H1 (cell line): ENCODE results near the gene CD96. TPM values are rescaled to one million over a fixed set of nuclear protein-coding genes. Genes with fewer than 3 reads are reported as not detected.

ENCODE experiments used
- CTCF ChIA-PET: fragments of 300-600 bp; sonication (Branson Sonifier 250); formaldehyde crosslinking; loops from one replicate; lab custom pipeline; 2021; ENCODE audit not compliant: partially characterized antibody; lab: Charles Lee
- POLR2A ChIA-PET: fragments of 300-600 bp; sonication (Branson Sonifier 250); formaldehyde crosslinking; loops from one replicate; lab custom pipeline; 2021; ENCODE audit warnings: inconsistent platforms; ENCODE audit not compliant: partially characterized antibody; lab: Charles Lee
- DNase-seq, 2 experiments: peaks; one replicate each; pipeline versions ENCODE4 v3.0.0 to v3.0.0-alpha.2; 2010 to 2022; ENCODE audit warnings: low spot score in 2 of 2, low read depth in 1 of 2, mixed read lengths in 1 of 2
- FAIRE-seq: peaks from 2 replicates; lab custom pipeline; 2011; peaks lifted over from hg19 to GRCh38; lab: Jason Lieb, UNC
- H2AFZ ChIP-seq: 2 replicates; pipeline ENCODE4 v1.8.1; 2012; ENCODE audit warnings: low read length, inconsistent platforms
- H2AK5ac ChIP-seq: 2 replicates; pipeline ENCODE4 v1.6.1; 2013; ENCODE audit warnings: low read depth, low read length
- H2BK120ac ChIP-seq: replicated peaks from 2 replicates; pipeline ENCODE3; 2013; ENCODE audit warnings: low read depth, low read length, inconsistent platforms
- H2BK12ac ChIP-seq: 2 replicates; pipeline ENCODE4 v1.6.1; 2013; ENCODE audit warnings: low read depth, low read length
- H2BK15ac ChIP-seq: 2 replicates; pipeline ENCODE4 v1.6.1; 2013; ENCODE audit warnings: low read length
- H2BK20ac ChIP-seq: 2 replicates; pipeline ENCODE4 v1.6.1; 2013; ENCODE audit warnings: low read length
- H2BK5ac ChIP-seq: 2 replicates; pipeline ENCODE4 v1.6.1; 2013; ENCODE audit warnings: low read depth, low read length
- H3K14ac ChIP-seq: 2 replicates; pipeline ENCODE4 v1.6.1; 2013; ENCODE audit warnings: inconsistent platforms; ENCODE audit not compliant: insufficient read length
- H3K18ac ChIP-seq: 2 replicates; pipeline ENCODE4 v1.6.1; 2013; ENCODE audit warnings: low read length; ENCODE audit errors: extremely low read depth
- H3K23ac ChIP-seq: 2 replicates; pipeline ENCODE4 v1.6.1; 2013; ENCODE audit warnings: inconsistent platforms; ENCODE audit not compliant: insufficient read length
- H3K23me2 ChIP-seq: 2 replicates; pipeline ENCODE4 v1.6.1; 2013; ENCODE audit warnings: low read depth, low read length
- H3K27ac ChIP-seq: 2 replicates; pipeline ENCODE4 v1.6.1; 2011; ENCODE audit warnings: low read depth, low read length, inconsistent platforms
- H3K27me3 ChIP-seq, 4 experiments: replicated peaks in 1 of 4; 1 replicate in 1 of 4; 2 replicates in 3 of 4; pipeline versions ENCODE4 v1.6.1 to v1.8.1; 2011 to 2013; ENCODE audit warnings: low read length in 3 of 4, mild to moderate bottlenecking in 3 of 4, inconsistent platforms in 2 of 4, mixed read lengths in 2 of 4, moderate library complexity in 1 of 4; ENCODE audit not compliant: control insufficient read depth in 3 of 4, insufficient read depth in 3 of 4; ENCODE audit errors: extremely low read depth in 1 of 4
- H3K36me3 ChIP-seq, 4 experiments: 2 replicates each; pipeline versions ENCODE4 v1.6.1 to v1.8.1; 2011 to 2013; ENCODE audit warnings: mild to moderate bottlenecking in 4 of 4, low read length in 3 of 4, moderate library complexity in 2 of 4, control low read depth in 1 of 4, inconsistent platforms in 1 of 4; ENCODE audit not compliant: insufficient read depth in 4 of 4, control insufficient read depth in 2 of 4
- H3K4ac ChIP-seq: replicated peaks from 2 replicates; pipeline ENCODE3; 2013; ENCODE audit warnings: low read length, low read depth, mixed read lengths, inconsistent platforms; ENCODE audit not compliant: insufficient read length
- H3K4me1 ChIP-seq, 4 experiments: replicated peaks in 1 of 4; 1 replicate in 1 of 4; 2 replicates in 3 of 4; pipeline versions ENCODE4 v1.6.1 to v1.8.1; 2011 to 2013; ENCODE audit warnings: low read length in 3 of 4, inconsistent platforms in 2 of 4, mixed read lengths in 1 of 4; ENCODE audit not compliant: insufficient read depth in 4 of 4, control insufficient read depth in 3 of 4
- H3K4me2 ChIP-seq, 2 experiments: 2 replicates each; pipeline versions ENCODE4 v1.6.1 to v1.8.1; 2011 to 2013; ENCODE audit warnings: low read depth in 2 of 2, low read length in 2 of 2, control low read depth in 1 of 2, inconsistent platforms in 1 of 2, mild to moderate bottlenecking in 1 of 2; ENCODE audit not compliant: insufficient read depth in 1 of 2
- H3K4me3 ChIP-seq, 4 experiments: fragments of 200-600, 300-600 bp in 1 of 4; sonication (generic), shearing (Covaris generic), sonication (Bioruptor Twin) in 1 of 4; 2 replicates each; pipeline versions ENCODE4 v1.5.1 to v1.8.1; 2011 to 2016; ENCODE audit warnings: low read length in 4 of 4, low read depth in 3 of 4, control low read depth in 2 of 4, inconsistent platforms in 2 of 4, mild to moderate bottlenecking in 2 of 4, mixed read lengths in 1 of 4, moderate library complexity in 1 of 4; ENCODE audit not compliant: insufficient read depth in 2 of 4; ENCODE audit errors: extremely low read depth in 1 of 4
- H3K56ac ChIP-seq: replicated peaks from 2 replicates; pipeline ENCODE3; 2013; ENCODE audit warnings: low read depth, mild to moderate bottlenecking, mixed read lengths, low read length, inconsistent platforms; ENCODE audit not compliant: insufficient read length
- H3K79me1 ChIP-seq: 2 replicates; pipeline ENCODE4 v1.6.1; 2013; ENCODE audit warnings: low read depth, low read length, control low read depth
- H3K79me2 ChIP-seq, 2 experiments: 2 replicates each; pipeline versions ENCODE4 v1.6.1 to v1.8.1; 2012 to 2013; ENCODE audit warnings: low read length in 2 of 2, mild to moderate bottlenecking in 2 of 2, inconsistent platforms in 1 of 2; ENCODE audit not compliant: insufficient read depth in 2 of 2, control insufficient read depth in 1 of 2
- H3K9ac ChIP-seq, 4 experiments: replicated peaks in 1 of 4; 1 replicate in 1 of 4; 2 replicates in 3 of 4; pipeline versions ENCODE4 v1.6.1 to v1.8.1; 2011 to 2013; ENCODE audit warnings: low read depth in 3 of 4, low read length in 3 of 4, control low read depth in 2 of 4, mild to moderate bottlenecking in 2 of 4, moderate library complexity in 2 of 4, inconsistent platforms in 1 of 4; ENCODE audit errors: extremely low read depth in 1 of 4
- H3K9me3 ChIP-seq, 2 experiments: 2 replicates each; pipeline versions ENCODE4 v1.6.1 to v1.8.1; 2012 to 2013; ENCODE audit warnings: mild to moderate bottlenecking in 2 of 2, moderate library complexity in 2 of 2, control low read depth in 1 of 2, inconsistent platforms in 1 of 2, low read depth in 1 of 2, low read length in 1 of 2, mixed read lengths in 1 of 2; ENCODE audit not compliant: insufficient read depth in 2 of 2
- H4K20me1 ChIP-seq, 2 experiments: replicated peaks in 1 of 2; 2 replicates each; pipeline versions ENCODE3 to v1.8.1; 2011 to 2013; ENCODE audit warnings: inconsistent platforms in 2 of 2, low read length in 2 of 2, mild to moderate bottlenecking in 1 of 2; ENCODE audit not compliant: insufficient read depth in 2 of 2, control insufficient read depth in 1 of 2
- H4K5ac ChIP-seq: 2 replicates; pipeline ENCODE4 v1.6.1; 2013; ENCODE audit warnings: low read length, low read depth, mixed read lengths, inconsistent platforms; ENCODE audit not compliant: insufficient read length
- H4K8ac ChIP-seq: 2 replicates; pipeline ENCODE4 v1.8.0; 2013; ENCODE audit warnings: mild to moderate bottlenecking, moderate library complexity, low read length, inconsistent platforms; ENCODE audit not compliant: insufficient read depth; ENCODE audit errors: extremely low read depth
- H4K91ac ChIP-seq: replicated peaks from 2 replicates; pipeline ENCODE3; 2013; ENCODE audit warnings: low read length, mixed read lengths, inconsistent platforms; ENCODE audit not compliant: insufficient read length
- ATF3 ChIP-seq: IDR thresholded peaks from 2 replicates; pipeline ENCODE4 v1.6.1; 2011; ENCODE audit warnings: low read depth, mild to moderate bottlenecking, low read length; ENCODE audit not compliant: insufficient read depth
- BRCA1 ChIP-seq: IDR thresholded peaks from 2 replicates; pipeline ENCODE4 v1.6.1; 2012; ENCODE audit warnings: low read depth, low read length, improper control_type of control experiment
- CBX5 ChIP-seq: fragments of 300-800, 300-1000 bp; sonication (generic); IDR thresholded peaks from 2 replicates; pipeline ENCODE4 v1.7.1; 2016; ENCODE audit warnings: antibody characterized with exemption, low read length, low read depth
- EGR1 ChIP-seq: IDR thresholded peaks from 2 replicates; pipeline ENCODE4 v1.6.1; 2011; ENCODE audit warnings: low read depth, low read length, borderline replicate concordance
- GTF2F1 ChIP-seq: IDR thresholded peaks from 2 replicates; pipeline ENCODE4 v1.6.1; 2012; ENCODE audit warnings: low read depth, low read length, improper control_type of control experiment, borderline replicate concordance
- NANOG ChIP-seq: IDR thresholded peaks from 2 replicates; pipeline ENCODE4 v1.6.1; 2011; ENCODE audit warnings: low read length, low read depth, mild to moderate bottlenecking, inconsistent platforms; ENCODE audit not compliant: insufficient read depth, poor library complexity, severe bottlenecking
- SIN3A ChIP-seq, 2 experiments: IDR thresholded peaks in 1 of 2; conservative IDR thresholded peaks in 1 of 2; 2 replicates each; pipeline ENCODE4 v1.6.1; 2011 to 2012; ENCODE audit warnings: low read length in 2 of 2, improper control_type of control experiment in 1 of 2, low read depth in 1 of 2, mild to moderate bottlenecking in 1 of 2
- WGBS, 2 experiments: shearing (Covaris generic) in 1 of 2; methylation state at CpG; one replicate each; pipeline versions ENCODE4 v1.1.6 to v1.1.7; 2013 to 2015; ENCODE audit warnings: low lambda C conversion rate in 2 of 2, mixed read lengths in 2 of 2, inconsistent platforms in 1 of 2, low coverage in 1 of 2, missing lambda C conversion rate in 1 of 2; ENCODE audit not compliant: insufficient replicate concordance in 2 of 2, insufficient coverage in 1 of 2, insufficient read length in 1 of 2; ENCODE audit errors: extremely low coverage in 1 of 2, missing lambda C conversion rate in 1 of 2; 5-methylcytosine and 5-hydroxymethylcytosine counted together
- polyA plus RNA-seq, 7 experiments: library from polyadenylated mRNA; depleted of rRNA in 3 of 7; stranded (reverse) in 5 of 7; unstranded in 2 of 7; fragments of >200 nt in 5 of 7; fragments of 200-250 nt in 2 of 7; gene quantifications; 1 replicate in 5 of 7; 2 replicates in 1 of 7; 4 replicates in 1 of 7; pipeline versions ENCODE4 v1.2.1 to v1.2.3, GENCODE V29; 2011 to 2013; ENCODE audit warnings: missing spikeins in 2 of 7, mixed read lengths in 2 of 7
- total RNA-seq: library from RNA; stranded (reverse); fragmentation: NEBNext Ultra II Directional; extraction: Animal tissue kit (Norgen Biotek cat#: 25700); gene quantifications from 2 replicates; pipeline ENCODE4 v1.2.1, GENCODE V29; 2021

Gene CD96
- total and polyA plus RNA-seq, 2 of the 8 experiments (the other 6 are each of a cell fraction or from before 2014, with no cell fraction given): not detected

GRCh38 chr3:111577113-111577512 is 35.1 kb downstream of the CD96 start:
- 73% methylated on average over 1 of the region's 1 CpG; no CpG with 5 or more reads in 1 of the 2 experiments for WGBS, 2 experiments
- Histone ChIP-seq H2AK5ac (no peak overlapping the region), H4K91ac (no peak overlapping the region), H3K23ac (no peak overlapping the region), H2BK15ac (no peak overlapping the region), H4K20me1 (no peaks in the 10 kb centered on the region), H2BK120ac (no peak overlapping the region), H3K56ac (no peak overlapping the region), H3K23me2 (no peaks in the 10 kb centered on the region), H4K5ac (no peak overlapping the region), H3K9ac (no peak overlapping the region), H3K79me1 (no peaks in the 10 kb centered on the region), H3K27ac (no peak overlapping the region), H3K14ac (no peak overlapping the region), H2BK12ac (no peak overlapping the region), H3K9me3 (no peaks in the 10 kb centered on the region), H3K18ac (no peak overlapping the region), H3K4ac (no peak overlapping the region), H3K4me1 (no peaks in the 10 kb centered on the region), H2BK20ac (no peak overlapping the region), H3K79me2 (no peaks in the 10 kb centered on the region), H3K4me3 (no peak overlapping the region), H4K8ac (no peak overlapping the region), H2BK5ac (no peak overlapping the region), H3K4me2 (no peak overlapping the region), H3K36me3 (no peaks in the 10 kb centered on the region), H2AFZ (no peak overlapping the region), H3K27me3 (no peaks in the 10 kb centered on the region)
- FAIRE-seq (no peak), DNase-seq (no peak)
- ChIA-PET POLR2A (no interaction called here), CTCF (interaction anchor here (0.5 to 3.1 kb wide), 12 partner anchors 10 to 353 kb away, joined by 3 to 27 read pairs (median 4); no protein-coding TSS in a partner anchor)
- TF ChIP-seq NANOG: no peak
- no peak for TF ChIP-seq EGR1
- no peak for TF ChIP-seq ATF3
- TF ChIP-seq SIN3A (conservative IDR thresholded peaks at IDR 0.05 in 1 of 2, IDR thresholded peaks at IDR 0.05 in 1 of 2; ENCODE audit: low read depth in 1 of 2, low read length in 2 of 2): no peak
- TF ChIP-seq BRCA1: no peak
- no peak for TF ChIP-seq CBX5
- TF ChIP-seq GTF2F1: no peak
